PC-3 (cell line): ENCODE data around the gene KLF8. TPM values are rescaled to one million over a fixed set of nuclear protein-coding genes. Genes with fewer than 3 reads are reported as not detected.
A peak's percentile ranks its signal among the peaks of the same experiment; 100 is the strongest.

Experiments
- ATAC-seq: fragments of 200-7000 bp; cut with Tn5 transposase; 2 replicates; pipeline ENCODE4 v1.9.1; 2020; ENCODE audit warnings: mild to moderate bottlenecking, moderate library complexity
- BruUV-seq: library from RNA; stranded (reverse); fragments of 400-500 nt; replicated peaks from 2 replicates; lab custom pipeline; 2021; lab: Mats Ljungman, UMichigan
- CTCF ChIA-PET: fragments of 300-600 bp; sonication (Branson Sonifier 250); formaldehyde crosslinking; loops from one replicate; lab custom pipeline; 2022; ENCODE audit warnings: antibody characterized with exemption; lab: Charles Lee
- POLR2A ChIA-PET: fragments of 300-600 bp; sonication (Branson Sonifier 250); formaldehyde crosslinking; loops from one replicate; lab custom pipeline; 2022; ENCODE audit warnings: antibody characterized with exemption; ENCODE audit not compliant: unreplicated experiment; lab: Charles Lee
- DNase-seq: peaks from one replicate; pipeline ENCODE4 v3.0.0-alpha.2; 2015
- H2AFZ ChIP-seq: fragments of 300-600 bp; sonication (generic); 2 replicates; pipeline ENCODE4 v1.6.0; 2016; ENCODE audit warnings: antibody characterized with exemption, low read length
- H3F3A ChIP-seq: fragments of 300-600 bp; sonication (generic); one replicate; pipeline ENCODE4 v1.6.0; 2017; ENCODE audit warnings: antibody characterized with exemption, low read length, control low read depth, mild to moderate bottlenecking; ENCODE audit not compliant: unreplicated experiment
- H3K27ac ChIP-seq: fragments of 300-600 bp; sonication (generic); 2 replicates; pipeline ENCODE4 v1.5.1; 2016; ENCODE audit warnings: mild to moderate bottlenecking, low read length
- H3K27me3 ChIP-seq: fragments of 300-600 bp; sonication (generic); 2 replicates; pipeline ENCODE4 v1.6.1; 2016; ENCODE audit warnings: low read length, mixed read lengths
- H3K36me3 ChIP-seq: fragments of 300-600 bp; sonication (generic); 2 replicates; pipeline ENCODE4 v1.6.1; 2016; ENCODE audit warnings: low read depth, mixed run types, low read length, mixed read lengths
- H3K4me1 ChIP-seq: fragments of 300-600 bp; sonication (generic); 2 replicates; pipeline ENCODE4 v1.5.1; 2016; ENCODE audit warnings: low read length; ENCODE audit not compliant: insufficient read depth
- H3K4me2 ChIP-seq: fragments of 300-600 bp; sonication (generic); 2 replicates; pipeline ENCODE4 v1.6.0; 2016; ENCODE audit warnings: low read length
- H3K4me3 ChIP-seq: fragments of 300-600 bp; sonication (generic); 2 replicates; pipeline ENCODE4 v1.5.1; 2016; ENCODE audit warnings: mild to moderate bottlenecking, low read length, mixed read lengths
- H3K79me2 ChIP-seq: fragments of 300-600 bp; sonication (generic); 2 replicates; pipeline ENCODE4 v1.6.1; 2017; ENCODE audit warnings: low read length, mixed read lengths
- H3K9ac ChIP-seq: fragments of 300-600 bp; sonication (generic); 2 replicates; pipeline ENCODE4 v1.6.0; 2016; ENCODE audit warnings: mild to moderate bottlenecking, low read length
- H3K9me2 ChIP-seq: fragments of 300-600 bp; sonication (generic); replicated peaks from 2 replicates; pipeline ENCODE4 v1.6.1; 2016; ENCODE audit warnings: mixed run types, low read length, mixed read lengths
- H3K9me3 ChIP-seq: fragments of 300-600 bp; sonication (generic); 2 replicates; pipeline ENCODE4 v1.6.1; 2016; ENCODE audit warnings: low read length, mixed read lengths
- H4K20me1 ChIP-seq: fragments of 300-600 bp; sonication (generic); 2 replicates; pipeline ENCODE4 v1.6.1; 2016; ENCODE audit warnings: low read length, mixed read lengths
- CTCF ChIP-seq: fragments of 300-600 bp; sonication (generic); conservative IDR thresholded peaks from 2 replicates; pipeline ENCODE4 v1.5.1; 2017; ENCODE audit warnings: antibody characterized with exemption, low read depth, mild to moderate bottlenecking, low read length
- EZH2 ChIP-seq: fragments of 300-600 bp; sonication (generic); IDR thresholded peaks from one replicate; pipeline ENCODE4 v1.6.1; 2017; ENCODE audit warnings: antibody characterized with exemption, mild to moderate bottlenecking, low read length; ENCODE audit not compliant: unreplicated experiment
- EZH2phosphoT487 ChIP-seq: fragments of 300-600 bp; sonication (generic); IDR thresholded peaks from 2 replicates; pipeline ENCODE4 v1.6.1; 2018; ENCODE audit warnings: mild to moderate bottlenecking, antibody characterized with exemption, low read length, borderline replicate concordance
- intact Hi-C: fragments of 100-400 bp; cut with micrococcal nuclease; formaldehyde crosslinking; loops from 2 replicates; pipeline ENCODE4 v1.9.0; 2023
- total RNA-seq: library from RNA; depleted of rRNA; stranded (reverse); fragments of >200 nt; gene quantifications from 2 replicates; pipeline ENCODE4 v1.2.3, GENCODE V29; 2014

Gene KLF8
- total RNA-seq, 1 experiment from 2014 or later, result 0.04 TPM

- DNase-seq (no peak), ATAC-seq (no peak)
- Histone ChIP-seq H2AFZ (no peak overlapping the region), H3K9me3 (no peaks in the 10 kb centered on the region), H3F3A (no peaks in the 10 kb centered on the region), H3K9me2 (no peaks in the 10 kb centered on the region), H3K4me3 (no peak overlapping the region), H3K27ac (no peak overlapping the region), H3K36me3 (no peaks in the 10 kb centered on the region), H3K9ac (no peak overlapping the region), H3K79me2 (no peaks in the 10 kb centered on the region), H3K4me2 (no peak overlapping the region), H4K20me1 (no peaks in the 10 kb centered on the region), H3K27me3 (no peaks in the 10 kb centered on the region), H3K4me1 (no peaks in the 10 kb centered on the region)
- BruUV-seq, result no TSS peak
- intact Hi-C loops, result no loop called here
- POLR2A ChIA-PET, result no interaction called here
- TF ChIP-seq EZH2 (no peak), EZH2phosphoT487 (no peak), CTCF (no peak)
- CTCF ChIA-PET, result no interaction called here
Measured at GRCh38 chrX:56308726-56309125, 76.6 kb downstream of the KLF8 start.

GRCh38 chrX:56309881-56310280 is 77.7 kb downstream of the KLF8 start:
- no peaks in the 10 kb centered on the region for H3K36me3 ChIP-seq
- no peaks in the 10 kb centered on the region for H3F3A ChIP-seq
- no peak overlapping the region for H3K27ac ChIP-seq
- no peaks in the 10 kb centered on the region for H4K20me1 ChIP-seq
- peak; percentile 2 for DNase-seq
- H3K9ac ChIP-seq, result no peak overlapping the region
- POLR2A ChIA-PET, result no interaction called here
- no peak for ATAC-seq
- intact Hi-C loops, result no loop called here
- H3K27me3 ChIP-seq, result no peaks in the 10 kb centered on the region
- no peaks in the 10 kb centered on the region for H3K9me2 ChIP-seq
- H3K4me1 ChIP-seq, result no peaks in the 10 kb centered on the region
- no peak overlapping the region for H2AFZ ChIP-seq
- no peak overlapping the region for H3K4me2 ChIP-seq
- CTCF ChIA-PET, result no interaction called here
- H3K9me3 ChIP-seq, result no peaks in the 10 kb centered on the region
- no peak overlapping the region for H3K4me3 ChIP-seq
- H3K79me2 ChIP-seq, result no peaks in the 10 kb centered on the region
- TF ChIP-seq CTCF, result no peak
- TF ChIP-seq EZH2phosphoT487, result no peak
- no peak for TF ChIP-seq EZH2
- no TSS peak for BruUV-seq

GRCh38 chrX:56310581-56310980 is 78.4 kb downstream of the KLF8 start:
- intact Hi-C loops, result no loop called here
- ChIA-PET CTCF (no interaction called here), POLR2A (no interaction called here)
- no peaks in the 10 kb centered on the region for H3K36me3 ChIP-seq
- ATAC-seq, result no peak
- BruUV-seq, result no TSS peak
- H3K4me2 ChIP-seq, result no peak overlapping the region
- no peak for TF ChIP-seq EZH2phosphoT487
- TF ChIP-seq EZH2, result no peak
- no peak for TF ChIP-seq CTCF
- no peaks in the 10 kb centered on the region for H3K4me1 ChIP-seq
- no peaks in the 10 kb centered on the region for H3F3A ChIP-seq
- no peak overlapping the region for H3K9ac ChIP-seq
- no peak overlapping the region for H3K27ac ChIP-seq
- H3K9me2 ChIP-seq, result no peaks in the 10 kb centered on the region
- H3K9me3 ChIP-seq, result no peaks in the 10 kb centered on the region
- no peak overlapping the region for H2AFZ ChIP-seq
- H3K4me3 ChIP-seq, result no peak overlapping the region
- no peak for DNase-seq
- H3K27me3 ChIP-seq, result no peaks in the 10 kb centered on the region
- H3K79me2 ChIP-seq, result no peaks in the 10 kb centered on the region
- no peaks in the 10 kb centered on the region for H4K20me1 ChIP-seq
